Erythroblast (primary cell): Measurements from ENCODE around the gene STAT1.

Experiments
- GATA1 ChIP-seq: IDR thresholded peaks from 2 replicates; pipeline ENCODE4 v1.6.1; 2011; ENCODE audit warnings: low read depth, mild to moderate bottlenecking, control low read depth, low read length, moderate library complexity
- POLR2A ChIP-seq: IDR thresholded peaks from 2 replicates; pipeline ENCODE4 v1.6.1; 2011; ENCODE audit warnings: mild to moderate bottlenecking, low read length

DNA sequence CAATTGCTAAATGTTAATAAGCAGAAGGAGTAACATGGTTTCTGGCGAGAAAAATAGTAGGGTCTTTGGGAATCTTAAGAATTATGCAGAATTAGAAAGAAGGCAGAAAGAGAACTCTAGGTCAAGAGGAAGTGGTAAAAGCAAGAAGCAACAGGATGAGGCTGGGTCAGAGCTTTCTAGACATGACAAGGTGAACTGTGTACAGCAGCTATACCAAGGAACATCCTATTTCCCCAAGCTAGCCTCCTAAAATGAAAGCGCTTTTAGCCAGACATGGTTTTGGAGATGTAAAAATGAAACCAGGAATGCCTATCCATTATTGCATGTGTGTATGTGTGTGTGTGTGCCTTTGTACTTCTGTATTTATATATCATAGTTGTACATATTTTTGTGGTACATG lies 42.3 kb upstream of the STAT1 start:
- TF ChIP-seq POLR2A = no peak
- TF ChIP-seq GATA1 = no peak
